Superior temporal gyrus (tissue), 1 donor: ENCODE results near the gene SLC51A.
"Not testable (repeated sequence)": the region's sequence is repeated elsewhere in the genome, so short reads cannot be mapped to it uniquely, and the experiment has no call there.

Source experiments
- DNase-seq: peaks from one replicate; pipeline ENCODE4 v3.0.0-alpha.2; 2016; ENCODE audit errors: extremely low spot score

Gene SLC51A

GRCh38 chr3:196238612-196239560 lies 22.6 kb downstream of the SLC51A start:
- DNase-seq, result no peak

- no peak for DNase-seq
Measured at GRCh38 chr3:196240424-196240823, 24.1 kb downstream of the SLC51A start.

- no peak for DNase-seq
Measured at GRCh38 chr3:196241704-196242103, 25.4 kb downstream of the SLC51A start.

GRCh38 chr3:196244166-196244565 lies 27.8 kb downstream of the SLC51A start:
- not testable (repeated sequence) for DNase-seq

- no peak for DNase-seq
Measured at GRCh38 chr3:196246612-196247308, 30.4 kb downstream of the SLC51A start.

GRCh38 chr3:196251918-196252317 lies 35.6 kb downstream of the SLC51A start:
- DNase-seq, result no peak

GRCh38 chr3:196254376-196255283 lies 38.3 kb downstream of the SLC51A start:
- DNase-seq, result no peak

- no peak for DNase-seq
Measured at GRCh38 chr3:196255776-196256175, 39.4 kb downstream of the SLC51A start.

- no peak for DNase-seq
Measured at GRCh38 chr3:196260784-196261183, 44.5 kb downstream of the SLC51A start.

GRCh38 chr3:196263819-196264218 lies 47.5 kb downstream of the SLC51A start:
- no peak for DNase-seq

- DNase-seq, result no peak
Measured at GRCh38 chr3:196268284-196269163, 52.2 kb downstream of the SLC51A start.

GRCh38 chr3:196270499-196270898 lies 54.2 kb downstream of the SLC51A start:
- peak; percentile 50 for DNase-seq

- no peak for DNase-seq
Measured at GRCh38 chr3:196272826-196273225, 56.5 kb downstream of the SLC51A start.

GRCh38 chr3:196273655-196274054 lies 57.3 kb downstream of the SLC51A start:
- no peak for DNase-seq

GRCh38 chr3:196274585-196274984 lies 58.3 kb downstream of the SLC51A start:
- DNase-seq, result no peak

GRCh38 chr3:196275126-196275525 lies 58.8 kb downstream of the SLC51A start:
- no peak for DNase-seq

GRCh38 chr3:196280689-196281440 lies 64.5 kb downstream of the SLC51A start:
- DNase-seq, result no peak

GRCh38 chr3:196281962-196282361 lies 65.6 kb downstream of the SLC51A start:
- DNase-seq, result no peak
